K562 treated with DMSO at 1 percent for 4 hours (cell line): ENCODE measurements around the gene SAMSN1. TPM values are rescaled to one million over a fixed set of nuclear protein-coding genes. Genes with fewer than 3 reads are reported as not detected.

Source experiments
- total RNA-seq: library from RNA; unstranded; fragments of 300-600 nt; gene quantifications from 2 replicates; pipeline ENCODE4 v1.2.3, GENCODE V29; 2022; ENCODE audit not compliant: insufficient read depth

The SAMSN1 gene
- total RNA-seq = 22.1 and 27.8 TPM in 2 replicates

GRCh38 chr21:14545906-14546480 is at the start of gene SAMSN1:
TSS of gene SAMSN1 (minus strand) at chr21:14546315. CDS start at chr21:14546261, 54 bp downstream.

Other genes with a start within 250 kb of the SAMSN1 start
- 24.7 and 27.7 TPM in 2 replicates for gene HSPA13, start 163.2 kb downstream of the SAMSN1 start, total RNA-seq